HG03135 (cell line): ENCODE results near the gene FRK.

Experiments used
- ATAC-seq: cut with Tn5 transposase; IDR thresholded peaks from one replicate; pipeline ENCODE4 v1.9.1; 2021; ENCODE audit warnings: mild to moderate bottlenecking, moderate library complexity; ENCODE audit not compliant: unreplicated experiment

Gene FRK

DNA sequence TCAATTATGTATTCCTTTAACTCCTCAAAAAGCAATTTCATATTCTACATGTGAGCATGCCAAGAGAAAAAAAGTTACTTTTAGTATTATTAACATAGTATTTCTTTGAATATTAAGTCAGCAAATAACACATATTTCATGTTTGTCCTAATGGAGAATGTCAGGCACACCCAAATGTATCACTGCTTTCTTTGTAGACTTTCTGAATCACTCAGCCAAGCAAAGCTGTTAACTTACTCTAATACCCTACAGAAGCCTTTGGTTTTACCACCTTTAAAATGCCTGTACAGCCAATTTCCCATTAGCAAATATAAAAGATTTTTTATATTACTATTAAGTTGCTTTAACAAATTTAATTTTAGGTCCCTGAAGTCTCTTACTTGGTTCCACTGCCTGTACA is 23.8 kb downstream of the FRK start:
- no peak for ATAC-seq

DNA sequence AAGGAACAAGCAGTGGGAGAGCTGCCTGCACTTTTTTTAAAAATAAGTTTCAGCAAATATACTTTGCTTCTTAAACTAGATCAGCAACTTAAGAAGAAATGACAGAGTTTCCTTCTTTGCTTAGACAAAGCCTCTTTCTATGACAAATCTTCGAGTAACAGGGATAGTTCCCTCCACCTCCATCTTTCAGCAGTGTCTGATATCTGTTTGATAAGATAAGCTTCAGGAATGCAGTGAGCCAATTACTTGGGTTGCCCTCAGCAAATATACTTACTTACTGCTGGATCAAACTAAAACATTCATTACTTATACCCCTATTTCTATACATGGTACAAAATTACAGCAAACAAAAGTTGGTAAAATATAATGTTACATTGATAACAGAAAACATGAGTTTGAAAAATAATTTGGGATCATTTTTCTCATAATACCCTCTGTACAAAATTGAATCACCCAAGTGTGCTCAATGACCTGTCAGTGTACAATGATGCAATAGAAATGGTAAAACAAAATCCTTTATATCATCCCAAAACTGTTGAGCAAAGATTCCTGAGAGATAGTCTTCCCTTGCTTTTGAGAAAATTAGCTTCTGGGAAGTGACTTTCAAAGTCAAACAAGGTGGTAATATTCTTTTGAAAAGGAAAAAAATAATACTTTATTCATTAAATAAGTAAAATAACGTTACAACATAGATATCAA is 24.5 kb downstream of the FRK start:
- ATAC-seq: no peak

DNA sequence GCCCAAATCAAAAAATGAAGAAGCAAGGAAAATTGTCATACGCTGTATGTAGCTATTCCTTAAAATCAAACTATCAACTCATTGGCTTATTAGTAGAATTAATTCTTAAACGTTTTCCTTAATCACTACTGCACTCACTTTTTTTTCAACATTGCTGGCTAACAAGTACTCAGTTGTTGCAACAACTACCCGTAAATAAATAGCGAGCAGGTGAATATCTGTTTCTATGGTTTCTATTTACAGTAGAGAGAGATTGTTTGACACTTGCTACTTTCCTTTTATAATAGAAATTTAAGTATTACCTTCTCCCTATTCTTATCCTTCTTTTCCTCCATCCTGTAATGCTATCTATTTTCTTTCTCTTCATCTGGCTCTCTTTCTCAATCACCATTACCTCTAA is 25.1 kb downstream of the FRK start:
- ATAC-seq: no peak

DNA sequence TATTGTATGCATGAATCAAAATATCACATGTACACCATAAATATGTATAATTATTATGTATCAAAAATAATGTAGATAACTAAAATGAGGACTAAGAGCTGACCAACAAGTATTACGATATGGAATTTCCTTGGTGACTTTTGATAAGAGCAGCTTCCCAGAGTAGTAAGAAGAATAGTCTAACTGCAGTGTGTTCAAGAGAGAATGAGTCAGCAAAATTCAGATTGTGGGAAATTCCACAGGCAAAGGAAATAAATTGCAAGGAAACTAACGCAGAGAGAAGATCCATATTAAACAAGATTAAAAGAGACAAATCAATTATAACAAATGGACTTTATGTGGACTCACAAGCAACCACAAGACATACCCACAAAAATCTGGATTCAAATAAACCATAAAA is 26.4 kb downstream of the FRK start:
- no peak for ATAC-seq

GRCh38 chr6:116033687-116034303 is 26.9 kb downstream of the FRK start:
- no peak for ATAC-seq

DNA sequence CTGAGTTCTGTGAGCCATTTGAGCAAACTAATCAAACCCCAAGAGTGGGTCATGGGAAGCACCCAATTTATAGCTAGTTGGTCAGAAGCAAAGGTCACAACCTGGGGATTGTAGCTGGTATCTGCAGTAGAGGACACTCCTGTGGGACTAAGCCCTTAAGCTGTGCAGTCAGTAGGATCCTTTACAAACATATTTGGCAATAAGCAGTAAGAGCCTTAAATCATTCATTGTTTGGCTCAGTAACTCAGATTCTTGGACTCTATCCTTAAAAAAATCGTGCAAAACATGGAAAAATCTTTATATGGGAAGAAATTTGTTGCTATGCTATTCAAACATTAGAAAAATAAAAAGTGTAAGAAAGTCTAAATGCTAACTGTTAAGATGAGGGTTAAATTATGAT is 29.9 kb downstream of the FRK start:
- ATAC-seq: no peak

- ATAC-seq: peak; percentile 64
These were observed 31.2 kb downstream of the FRK start for GRCh38 chr6:116029535-116029934.

DNA sequence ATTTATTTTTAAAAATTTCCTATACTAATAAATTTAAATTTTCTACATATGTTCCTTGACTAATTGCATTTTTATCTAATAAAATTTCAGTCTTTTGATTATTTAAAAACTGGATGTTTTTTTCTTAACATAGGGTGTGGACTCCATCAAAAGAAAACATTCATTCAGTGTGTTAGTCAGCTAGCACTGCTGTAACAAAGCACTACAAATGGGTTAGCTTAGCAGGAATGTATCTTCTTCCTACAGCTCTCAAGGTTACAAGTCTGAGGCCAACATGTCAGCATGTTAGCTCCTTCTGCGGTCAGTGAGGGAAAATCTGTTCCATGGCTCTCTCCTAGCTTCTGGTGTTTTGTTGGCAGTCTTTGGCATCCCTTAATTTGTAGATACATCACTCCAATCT is 32.5 kb downstream of the FRK start:
- no peak for ATAC-seq

- ATAC-seq: peak; percentile 44
These were observed 32.9 kb downstream of the FRK start for GRCh38 chr6:116027801-116028200.

GRCh38 chr6:116025405-116025804 is 35.3 kb downstream of the FRK start:
- no peak for ATAC-seq

DNA sequence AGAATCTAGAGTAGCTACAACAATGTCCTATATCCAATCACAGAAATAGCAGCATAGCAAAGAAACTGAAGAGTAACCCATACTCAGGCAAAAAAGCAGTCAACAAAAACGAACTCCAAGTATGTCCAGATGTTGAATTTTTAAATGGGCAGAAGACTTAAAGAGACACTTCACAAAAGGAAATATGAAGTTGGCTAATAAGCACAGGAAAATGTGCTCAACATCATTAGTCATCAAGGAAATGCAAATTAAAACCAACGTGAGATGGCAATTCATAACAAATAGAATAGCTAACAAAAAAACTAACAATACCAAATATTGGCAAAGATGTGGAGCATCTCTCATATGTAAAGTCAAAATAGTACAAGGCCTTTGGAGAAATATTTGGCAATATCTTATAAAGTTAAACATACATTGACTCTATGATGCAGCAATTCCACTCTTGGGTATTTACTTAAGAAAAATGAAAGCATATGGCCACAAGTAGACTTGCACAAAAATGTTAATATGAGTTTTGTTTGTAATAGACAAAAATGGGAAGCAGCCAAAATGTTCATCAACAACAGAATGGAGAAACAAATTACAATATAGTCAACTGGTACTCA is 37.7 kb downstream of the FRK start:
- ATAC-seq: no peak

GRCh38 chr6:116020738-116021137 is 40.0 kb downstream of the FRK start:
- no peak for ATAC-seq

DNA sequence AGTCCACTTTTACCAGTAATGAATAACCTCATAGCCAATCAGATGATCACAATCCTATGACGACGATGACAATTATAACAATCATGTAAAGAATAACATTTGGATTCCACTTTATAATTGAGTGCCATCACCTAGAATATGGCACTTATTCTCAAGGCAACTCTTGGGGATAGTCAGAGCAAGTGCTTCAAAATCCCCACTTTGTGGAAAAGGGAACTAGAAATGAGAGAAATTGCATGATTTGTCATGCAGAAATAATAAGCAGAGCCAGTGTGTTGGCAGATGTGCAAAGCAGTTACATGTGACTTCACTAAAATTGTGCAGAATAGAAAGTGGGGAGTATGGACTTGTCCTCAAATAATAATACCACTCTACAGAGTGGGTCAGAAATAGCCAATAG is 41.3 kb downstream of the FRK start:
- peak; percentile 62 for ATAC-seq

- no peak for ATAC-seq
These were observed 41.7 kb downstream of the FRK start for GRCh38 chr6:116018976-116019375.

DNA sequence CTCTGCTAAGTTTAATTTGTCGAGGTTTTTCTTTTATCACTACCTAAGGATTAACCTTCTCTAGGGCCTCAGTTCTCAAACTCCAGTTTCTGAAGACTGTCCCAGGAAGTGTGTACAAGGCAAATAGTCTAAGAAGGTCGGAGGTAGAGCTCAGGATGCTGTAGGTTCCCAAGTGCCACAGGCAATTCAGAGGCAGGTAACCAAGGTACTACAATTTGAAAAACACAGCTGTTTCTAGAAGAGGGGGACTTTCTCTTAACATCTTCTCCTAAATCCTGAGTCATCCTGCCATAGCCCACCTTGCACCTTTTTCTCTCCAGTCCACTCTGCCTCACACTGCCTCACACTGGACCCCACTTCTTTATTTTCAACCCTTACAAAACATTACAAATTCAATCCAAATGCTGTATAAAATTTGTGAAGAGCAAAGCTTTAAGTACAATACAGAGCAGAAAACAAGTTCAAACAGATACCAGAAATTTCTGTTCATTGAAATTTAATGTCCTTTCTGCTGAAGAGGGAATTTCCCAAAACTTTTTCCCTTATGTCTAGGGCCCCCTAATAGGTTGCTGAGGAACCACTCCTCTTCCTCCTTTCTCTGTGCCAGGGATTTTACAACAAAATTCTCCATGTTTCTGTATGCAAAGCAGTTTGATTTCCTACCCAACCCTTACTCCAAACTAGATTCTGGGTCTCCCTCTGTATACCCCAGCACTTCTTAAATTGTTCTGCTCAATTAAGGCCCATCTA is 43.0 kb downstream of the FRK start:
- no peak for ATAC-seq

- ATAC-seq: no peak
These were observed 43.7 kb downstream of the FRK start for GRCh38 chr6:116016846-116017545.

GRCh38 chr6:116015983-116016382 is 44.7 kb downstream of the FRK start:
- no peak for ATAC-seq

DNA sequence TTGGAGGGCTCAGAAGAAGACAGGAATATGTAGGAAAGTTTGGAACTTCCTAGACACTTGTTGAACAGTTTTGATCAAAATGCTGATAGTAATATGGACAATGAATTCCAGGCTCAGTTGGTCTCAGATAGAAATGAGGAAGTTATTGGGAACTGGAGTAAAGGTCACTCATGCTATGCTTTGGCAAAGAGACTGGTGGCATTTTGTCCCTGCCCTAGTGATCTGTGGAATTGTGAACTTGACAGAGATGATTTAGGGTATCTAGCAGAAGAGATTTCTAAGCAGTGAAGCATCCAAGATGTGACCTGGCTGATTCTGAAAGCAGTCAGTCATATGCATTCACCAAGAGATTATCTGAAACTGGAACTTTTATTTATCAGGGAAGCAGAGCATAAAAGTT is 45.1 kb downstream of the FRK start:
- ATAC-seq: no peak

DNA sequence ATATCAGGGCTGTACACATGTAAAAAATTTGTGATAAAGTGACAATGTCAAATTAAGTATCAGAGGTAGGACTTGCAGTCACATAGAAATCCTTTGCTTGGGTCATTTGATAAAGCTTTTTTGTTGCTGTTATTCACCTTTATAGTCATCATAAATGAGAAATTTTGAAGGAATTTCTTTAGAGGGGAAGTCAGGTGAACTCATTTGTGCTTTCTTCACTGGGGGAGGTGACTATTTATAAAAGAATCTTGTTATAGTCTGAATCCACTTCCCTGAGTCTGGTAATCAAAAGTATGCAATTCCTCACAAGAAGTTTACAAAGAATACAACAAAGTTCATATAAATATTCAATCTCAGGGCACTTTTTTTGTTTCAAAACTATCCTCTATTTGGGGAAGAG is 47.7 kb downstream of the FRK start:
- ATAC-seq: no peak

DNA sequence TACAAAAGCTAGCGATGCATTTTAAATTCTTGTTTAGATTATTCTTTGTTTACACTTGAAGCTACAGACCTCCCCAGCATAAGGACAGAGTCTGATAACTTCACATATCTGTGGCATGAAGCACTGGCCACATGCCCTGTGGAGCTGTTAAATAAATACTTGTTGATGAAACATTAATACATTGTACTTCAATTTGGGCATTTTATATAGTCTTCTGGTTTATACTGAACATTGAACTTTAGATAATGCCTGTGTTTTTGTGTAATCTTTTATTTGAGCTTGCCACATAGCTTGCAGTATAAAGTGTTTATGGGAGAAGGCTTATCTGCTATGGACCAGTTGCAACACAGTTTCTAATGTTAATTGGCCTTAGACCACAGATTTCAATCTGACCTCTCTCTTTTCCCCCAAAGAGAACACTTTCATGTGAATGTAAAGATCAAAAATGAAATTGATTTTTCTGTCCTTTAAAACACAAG is 48.2 kb downstream of the FRK start:
- ATAC-seq: no peak

DNA sequence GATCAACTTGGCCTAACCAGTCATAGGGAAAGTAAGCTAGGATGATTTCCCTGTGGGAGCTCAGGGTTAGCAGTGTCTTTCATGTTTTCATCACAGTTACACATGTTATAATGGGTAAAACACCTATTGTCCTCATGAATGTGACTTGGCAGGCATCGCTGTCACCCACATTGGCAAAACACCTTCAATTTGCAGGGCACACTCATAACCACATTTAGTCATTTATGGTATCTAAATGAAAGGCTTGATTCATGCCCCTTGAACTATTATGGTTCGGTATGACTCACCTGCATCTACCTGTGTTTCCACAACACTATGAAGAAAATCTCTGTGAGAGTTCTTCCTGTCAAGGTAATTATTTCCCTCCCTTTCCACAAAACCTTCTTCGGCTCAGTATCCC is 49.2 kb downstream of the FRK start:
- peak; percentile 53 for ATAC-seq
